Measurements from ENCODE around the gene ACP1. TPM values are rescaled to one million over a fixed set of nuclear protein-coding genes. Genes with fewer than 3 reads are reported as not detected.

Gene ACP1
- total and polyA plus RNA-seq, 2 experiments from 2014 or later, result 189 to 281 TPM

DNA sequence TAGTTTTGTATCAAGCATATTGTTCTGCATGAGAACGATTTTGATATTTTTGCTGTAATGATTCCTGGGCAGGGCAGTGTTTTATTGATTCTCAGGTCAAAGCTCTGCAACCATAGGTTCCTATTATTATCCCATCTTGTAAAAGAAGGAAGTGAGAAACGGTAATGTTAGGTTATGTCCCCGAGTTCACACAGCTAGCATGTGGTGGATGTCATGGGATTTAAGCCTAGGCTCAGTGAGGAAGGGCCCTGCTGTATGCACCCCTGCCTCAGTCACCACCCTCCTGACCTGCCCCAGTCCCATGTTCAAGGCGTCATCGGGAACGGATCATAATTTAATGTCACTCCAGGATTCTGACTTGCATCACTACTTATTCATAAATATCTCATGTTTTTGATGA, 10.7 kb downstream of the ACP1 start:
- Histone ChIP-seq H3K4me1 (ENCODE audit: insufficient read depth) (no peaks in the 10 kb centered on the region), H4K20me1 (replicated peaks; ENCODE audit: insufficient read depth) (peaks cover 62% of the 10 kb centered on the region), H2AFZ (no peak overlapping the region), H3K4me3 (no peak overlapping the region), H3K27me3 (ENCODE audit: insufficient read depth) (no peaks in the 10 kb centered on the region), H3F3A (replicated peaks; ENCODE audit: low read depth) (no peaks in the 10 kb centered on the region), H3K9me2 (ENCODE audit: insufficient read depth) (no peaks in the 10 kb centered on the region), H3K36me3 (ENCODE audit: insufficient read depth) (peaks cover 38% of the 10 kb centered on the region), H3K4me2 (no peak overlapping the region), H3K79me2 (replicated peaks; ENCODE audit: insufficient read depth) (peaks cover 87% of the 10 kb centered on the region), H3K27ac (ENCODE audit: low read depth) (no peak overlapping the region)
- Mint-ChIP-seq H3K27ac (no peak overlapping the region), H3K9me3 (no peaks in the 10 kb centered on the region), H3K4me1 (peaks cover 7% of the 10 kb centered on the region; the same call in 1 of the 3 replicates), H3K27me3 (ENCODE audit: insufficient read depth, low read depth, poor library complexity) (no peaks in the 10 kb centered on the region), H3K4me3 (no peak overlapping the region), H3K36me3 (ENCODE audit: low read depth) (peaks cover 52% of the 10 kb centered on the region)
- ATAC-seq (no peak), DNase-seq (ENCODE audit: low spot score) (no peak)
- TF ChIP-seq ZNF114 (CRISPR knock-in tag; IDR thresholded peaks at IDR 0.05), result no peak
- no peak for TF ChIP-seq NANOG (IDR thresholded peaks at IDR 0.05; ENCODE audit: borderline replicate concordance)
- no peak for TF ChIP-seq POLR2AphosphoS5 (IDR thresholded peaks at IDR 0.05; ENCODE audit: low read depth)
- no peak for TF ChIP-seq EZH2 (IDR thresholded peaks at IDR 0.05; ENCODE audit: low read depth, unreplicated experiment)
- TF ChIP-seq, protein P1, sequence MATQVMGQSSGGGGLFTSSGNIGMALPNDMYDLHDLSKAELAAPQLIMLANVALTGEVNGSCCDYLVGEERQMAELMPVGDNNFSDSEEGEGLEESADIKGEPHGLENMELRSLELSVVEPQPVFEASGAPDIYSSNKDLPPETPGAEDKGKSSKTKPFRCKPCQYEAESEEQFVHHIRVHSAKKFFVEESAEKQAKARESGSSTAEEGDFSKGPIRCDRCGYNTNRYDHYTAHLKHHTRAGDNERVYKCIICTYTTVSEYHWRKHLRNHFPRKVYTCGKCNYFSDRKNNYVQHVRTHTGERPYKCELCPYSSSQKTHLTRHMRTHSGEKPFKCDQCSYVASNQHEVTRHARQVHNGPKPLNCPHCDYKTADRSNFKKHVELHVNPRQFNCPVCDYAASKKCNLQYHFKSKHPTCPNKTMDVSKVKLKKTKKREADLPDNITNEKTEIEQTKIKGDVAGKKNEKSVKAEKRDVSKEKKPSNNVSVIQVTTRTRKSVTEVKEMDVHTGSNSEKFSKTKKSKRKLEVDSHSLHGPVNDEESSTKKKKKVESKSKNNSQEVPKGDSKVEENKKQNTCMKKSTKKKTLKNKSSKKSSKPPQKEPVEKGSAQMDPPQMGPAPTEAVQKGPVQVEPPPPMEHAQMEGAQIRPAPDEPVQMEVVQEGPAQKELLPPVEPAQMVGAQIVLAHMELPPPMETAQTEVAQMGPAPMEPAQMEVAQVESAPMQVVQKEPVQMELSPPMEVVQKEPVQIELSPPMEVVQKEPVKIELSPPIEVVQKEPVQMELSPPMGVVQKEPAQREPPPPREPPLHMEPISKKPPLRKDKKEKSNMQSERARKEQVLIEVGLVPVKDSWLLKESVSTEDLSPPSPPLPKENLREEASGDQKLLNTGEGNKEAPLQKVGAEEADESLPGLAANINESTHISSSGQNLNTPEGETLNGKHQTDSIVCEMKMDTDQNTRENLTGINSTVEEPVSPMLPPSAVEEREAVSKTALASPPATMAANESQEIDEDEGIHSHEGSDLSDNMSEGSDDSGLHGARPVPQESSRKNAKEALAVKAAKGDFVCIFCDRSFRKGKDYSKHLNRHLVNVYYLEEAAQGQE (IDR thresholded peaks at IDR 0.05; ENCODE audit: unreplicated experiment), result no peak
- no peak for TF ChIP-seq JUNB (IDR thresholded peaks at IDR 0.05; ENCODE audit: unreplicated experiment)
- no peak for TF ChIP-seq EZH2phosphoT487 (IDR thresholded peaks at IDR 0.05; ENCODE audit: unreplicated experiment)
- TF ChIP-seq, protein P2, sequence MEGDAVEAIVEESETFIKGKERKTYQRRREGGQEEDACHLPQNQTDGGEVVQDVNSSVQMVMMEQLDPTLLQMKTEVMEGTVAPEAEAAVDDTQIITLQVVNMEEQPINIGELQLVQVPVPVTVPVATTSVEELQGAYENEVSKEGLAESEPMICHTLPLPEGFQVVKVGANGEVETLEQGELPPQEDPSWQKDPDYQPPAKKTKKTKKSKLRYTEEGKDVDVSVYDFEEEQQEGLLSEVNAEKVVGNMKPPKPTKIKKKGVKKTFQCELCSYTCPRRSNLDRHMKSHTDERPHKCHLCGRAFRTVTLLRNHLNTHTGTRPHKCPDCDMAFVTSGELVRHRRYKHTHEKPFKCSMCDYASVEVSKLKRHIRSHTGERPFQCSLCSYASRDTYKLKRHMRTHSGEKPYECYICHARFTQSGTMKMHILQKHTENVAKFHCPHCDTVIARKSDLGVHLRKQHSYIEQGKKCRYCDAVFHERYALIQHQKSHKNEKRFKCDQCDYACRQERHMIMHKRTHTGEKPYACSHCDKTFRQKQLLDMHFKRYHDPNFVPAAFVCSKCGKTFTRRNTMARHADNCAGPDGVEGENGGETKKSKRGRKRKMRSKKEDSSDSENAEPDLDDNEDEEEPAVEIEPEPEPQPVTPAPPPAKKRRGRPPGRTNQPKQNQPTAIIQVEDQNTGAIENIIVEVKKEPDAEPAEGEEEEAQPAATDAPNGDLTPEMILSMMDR (conservative IDR thresholded peaks at IDR 0.05; ENCODE audit: low read depth in 2 of 2), result no peak
- TF ChIP-seq ZNF331 (CRISPR knock-in tag; IDR thresholded peaks at IDR 0.05; ENCODE audit: low read depth), result no peak
- no peak for TF ChIP-seq CREB1 (CRISPR knock-in tag; IDR thresholded peaks at IDR 0.05; ENCODE audit: low read depth)
- TF ChIP-seq, protein P3, sequence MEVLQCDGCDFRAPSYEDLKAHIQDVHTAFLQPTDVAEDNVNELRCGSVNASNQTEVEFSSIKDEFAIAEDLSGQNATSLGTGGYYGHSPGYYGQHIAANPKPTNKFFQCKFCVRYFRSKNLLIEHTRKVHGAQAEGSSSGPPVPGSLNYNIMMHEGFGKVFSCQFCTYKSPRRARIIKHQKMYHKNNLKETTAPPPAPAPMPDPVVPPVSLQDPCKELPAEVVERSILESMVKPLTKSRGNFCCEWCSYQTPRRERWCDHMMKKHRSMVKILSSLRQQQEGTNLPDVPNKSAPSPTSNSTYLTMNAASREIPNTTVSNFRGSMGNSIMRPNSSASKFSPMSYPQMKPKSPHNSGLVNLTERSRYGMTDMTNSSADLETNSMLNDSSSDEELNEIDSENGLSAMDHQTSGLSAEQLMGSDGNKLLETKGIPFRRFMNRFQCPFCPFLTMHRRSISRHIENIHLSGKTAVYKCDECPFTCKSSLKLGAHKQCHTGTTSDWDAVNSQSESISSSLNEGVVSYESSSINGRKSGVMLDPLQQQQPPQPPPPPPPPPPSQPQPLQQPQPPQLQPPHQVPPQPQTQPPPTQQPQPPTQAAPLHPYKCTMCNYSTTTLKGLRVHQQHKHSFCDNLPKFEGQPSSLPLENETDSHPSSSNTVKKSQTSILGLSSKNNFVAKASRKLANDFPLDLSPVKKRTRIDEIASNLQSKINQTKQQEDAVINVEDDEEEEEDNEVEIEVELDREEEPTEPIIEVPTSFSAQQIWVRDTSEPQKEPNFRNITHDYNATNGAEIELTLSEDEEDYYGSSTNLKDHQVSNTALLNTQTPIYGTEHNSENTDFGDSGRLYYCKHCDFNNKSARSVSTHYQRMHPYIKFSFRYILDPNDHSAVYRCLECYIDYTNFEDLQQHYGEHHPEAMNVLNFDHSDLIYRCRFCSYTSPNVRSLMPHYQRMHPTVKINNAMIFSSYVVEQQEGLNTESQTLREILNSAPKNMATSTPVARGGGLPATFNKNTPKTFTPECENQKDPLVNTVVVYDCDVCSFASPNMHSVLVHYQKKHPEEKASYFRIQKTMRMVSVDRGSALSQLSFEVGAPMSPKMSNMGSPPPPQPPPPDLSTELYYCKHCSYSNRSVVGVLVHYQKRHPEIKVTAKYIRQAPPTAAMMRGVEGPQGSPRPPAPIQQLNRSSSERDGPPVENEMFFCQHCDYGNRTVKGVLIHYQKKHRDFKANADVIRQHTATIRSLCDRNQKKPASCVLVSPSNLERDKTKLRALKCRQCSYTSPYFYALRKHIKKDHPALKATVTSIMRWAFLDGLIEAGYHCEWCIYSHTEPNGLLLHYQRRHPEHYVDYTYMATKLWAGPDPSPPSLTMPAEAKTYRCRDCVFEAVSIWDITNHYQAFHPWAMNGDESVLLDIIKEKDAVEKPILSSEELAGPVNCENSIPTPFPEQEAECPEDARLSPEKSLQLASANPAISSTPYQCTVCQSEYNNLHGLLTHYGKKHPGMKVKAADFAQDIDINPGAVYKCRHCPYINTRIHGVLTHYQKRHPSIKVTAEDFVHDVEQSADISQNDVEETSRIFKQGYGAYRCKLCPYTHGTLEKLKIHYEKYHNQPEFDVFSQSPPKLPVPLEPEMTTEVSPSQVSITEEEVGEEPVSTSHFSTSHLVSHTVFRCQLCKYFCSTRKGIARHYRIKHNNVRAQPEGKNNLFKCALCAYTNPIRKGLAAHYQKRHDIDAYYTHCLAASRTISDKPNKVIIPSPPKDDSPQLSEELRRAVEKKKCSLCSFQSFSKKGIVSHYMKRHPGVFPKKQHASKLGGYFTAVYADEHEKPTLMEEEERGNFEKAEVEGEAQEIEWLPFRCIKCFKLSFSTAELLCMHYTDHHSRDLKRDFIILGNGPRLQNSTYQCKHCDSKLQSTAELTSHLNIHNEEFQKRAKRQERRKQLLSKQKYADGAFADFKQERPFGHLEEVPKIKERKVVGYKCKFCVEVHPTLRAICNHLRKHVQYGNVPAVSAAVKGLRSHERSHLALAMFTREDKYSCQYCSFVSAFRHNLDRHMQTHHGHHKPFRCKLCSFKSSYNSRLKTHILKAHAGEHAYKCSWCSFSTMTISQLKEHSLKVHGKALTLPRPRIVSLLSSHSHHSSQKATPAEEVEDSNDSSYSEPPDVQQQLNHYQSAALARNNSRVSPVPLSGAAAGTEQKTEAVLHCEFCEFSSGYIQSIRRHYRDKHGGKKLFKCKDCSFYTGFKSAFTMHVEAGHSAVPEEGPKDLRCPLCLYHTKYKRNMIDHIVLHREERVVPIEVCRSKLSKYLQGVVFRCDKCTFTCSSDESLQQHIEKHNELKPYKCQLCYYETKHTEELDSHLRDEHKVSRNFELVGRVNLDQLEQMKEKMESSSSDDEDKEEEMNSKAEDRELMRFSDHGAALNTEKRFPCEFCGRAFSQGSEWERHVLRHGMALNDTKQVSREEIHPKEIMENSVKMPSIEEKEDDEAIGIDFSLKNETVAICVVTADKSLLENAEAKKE (CRISPR knock-in tag; IDR thresholded peaks at IDR 0.05), result no peak
- TF ChIP-seq, protein P4, sequence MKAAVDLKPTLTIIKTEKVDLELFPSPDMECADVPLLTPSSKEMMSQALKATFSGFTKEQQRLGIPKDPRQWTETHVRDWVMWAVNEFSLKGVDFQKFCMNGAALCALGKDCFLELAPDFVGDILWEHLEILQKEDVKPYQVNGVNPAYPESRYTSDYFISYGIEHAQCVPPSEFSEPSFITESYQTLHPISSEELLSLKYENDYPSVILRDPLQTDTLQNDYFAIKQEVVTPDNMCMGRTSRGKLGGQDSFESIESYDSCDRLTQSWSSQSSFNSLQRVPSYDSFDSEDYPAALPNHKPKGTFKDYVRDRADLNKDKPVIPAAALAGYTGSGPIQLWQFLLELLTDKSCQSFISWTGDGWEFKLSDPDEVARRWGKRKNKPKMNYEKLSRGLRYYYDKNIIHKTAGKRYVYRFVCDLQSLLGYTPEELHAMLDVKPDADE (IDR thresholded peaks at IDR 0.05), result no peak

Data from GM23338 (cell line).